CD4-positive, alpha-beta T cell treated with Interleukin-15 for 4 hours (primary cell): ENCODE data around the gene CELF5.
A peak's percentile ranks its signal among the peaks of the same experiment; 100 is the strongest.
"Not testable (repeated sequence)": the region's sequence is repeated elsewhere in the genome, so short reads cannot be mapped to it uniquely, and the experiment has no call there.

Experiments used
- DNase-seq: peaks from one replicate; pipeline ENCODE4 v3.0.0-alpha.2; 2020; ENCODE audit warnings: low spot score

Gene CELF5

GRCh38 chr19:3322199-3322978, 97.9 kb downstream of the CELF5 start:
- DNase-seq = no peak

- DNase-seq = no peak
Observed at GRCh38 chr19:3323026-3323425, 98.6 kb downstream of the CELF5 start.

GRCh38 chr19:3323658-3324057, 99.2 kb downstream of the CELF5 start:
- no peak for DNase-seq

GRCh38 chr19:3324405-3324856, 100.0 kb downstream of the CELF5 start:
- peak; percentile 71 for DNase-seq

GRCh38 chr19:3325451-3325850, 101.0 kb downstream of the CELF5 start:
- no peak for DNase-seq

- no peak for DNase-seq
Observed at GRCh38 chr19:3328743-3329142, 104.3 kb downstream of the CELF5 start.

- DNase-seq = no peak
Observed at GRCh38 chr19:3330047-3330446, 105.6 kb downstream of the CELF5 start.

GRCh38 chr19:3332232-3332631, 107.8 kb downstream of the CELF5 start:
- DNase-seq = not testable (repeated sequence)

- no peak for DNase-seq
Observed at GRCh38 chr19:3333020-3333583, 108.6 kb downstream of the CELF5 start.

- DNase-seq = no peak
Observed at GRCh38 chr19:3333662-3334061, 109.2 kb downstream of the CELF5 start.

GRCh38 chr19:3334749-3335430, 110.4 kb downstream of the CELF5 start:
- not testable (repeated sequence) for DNase-seq

GRCh38 chr19:3335431-3336350, 111.2 kb downstream of the CELF5 start:
- no peak for DNase-seq

GRCh38 chr19:3336351-3336679, 111.9 kb downstream of the CELF5 start:
- DNase-seq = no peak

GRCh38 chr19:3336680-3337523, 112.4 kb downstream of the CELF5 start:
- no peak for DNase-seq

GRCh38 chr19:3338541-3339181, 114.2 kb downstream of the CELF5 start:
- peak; percentile 66 for DNase-seq

- no peak for DNase-seq
Observed at GRCh38 chr19:3340340-3340739, 115.9 kb downstream of the CELF5 start.

- DNase-seq = no peak
Observed at GRCh38 chr19:3342246-3342645, 117.8 kb downstream of the CELF5 start.

- DNase-seq = not testable (repeated sequence)
Observed at GRCh38 chr19:3342962-3343361, 118.5 kb downstream of the CELF5 start.

- peak; percentile 47 for DNase-seq
Observed at GRCh38 chr19:3343619-3344502, 119.4 kb downstream of the CELF5 start.
